Vagina (tissue), 2 donors: ENCODE data around the gene CD8B.

Source experiments
- POLR2A ChIP-seq, 2 donors: fragments of 450-650 bp; IDR thresholded peaks; one replicate each; pipeline ENCODE4 v1.6.1; 2017; ENCODE audit warnings: antibody characterized with exemption in 2 of 2, mild to moderate bottlenecking in 2 of 2, moderate library complexity in 2 of 2
- TF ChIP-seq, protein P1 (sequence below), 3 experiments: fragments of 450-650 bp in 2 of 3; fragments of 200-600 bp in 1 of 3; sonication (generic) in 1 of 3; IDR thresholded peaks; one replicate each; pipeline ENCODE4 v1.5.1; 2017 to 2019; ENCODE audit warnings: antibody characterized with exemption in 3 of 3, mild to moderate bottlenecking in 2 of 3, moderate library complexity in 2 of 3

DNA sequence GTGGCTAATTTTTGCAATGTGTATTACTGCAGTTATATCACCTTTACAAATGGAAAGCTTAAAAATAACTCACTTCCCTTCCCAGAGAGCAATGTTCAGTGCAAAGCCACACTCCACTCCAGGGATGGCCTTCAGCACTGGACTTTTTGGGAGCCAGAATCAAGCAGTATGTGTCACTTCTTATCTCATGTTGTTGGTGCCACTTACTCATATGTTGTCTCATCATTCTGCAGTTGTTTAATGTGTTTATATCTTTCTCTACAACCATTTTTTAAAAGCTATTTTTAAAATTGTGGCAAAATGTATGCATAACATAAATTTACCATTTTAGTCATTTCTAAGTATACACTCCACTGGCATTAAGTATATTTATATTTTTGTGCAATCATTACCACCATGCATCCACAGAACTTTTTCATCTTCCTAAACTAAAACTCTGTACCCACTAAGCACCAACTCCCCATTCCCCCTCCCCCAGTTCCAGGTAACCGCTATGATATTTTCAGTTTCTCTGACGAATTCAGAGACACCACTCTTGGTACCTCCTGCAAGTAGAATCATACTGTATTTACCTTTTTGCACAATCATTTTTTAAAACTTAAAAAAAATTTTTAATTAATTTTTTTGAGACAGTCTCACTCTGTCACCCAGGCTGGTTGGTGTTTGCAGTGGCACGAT lies 38.9 kb downstream of the CD8B start:
- TF ChIP-seq, protein P1, sequence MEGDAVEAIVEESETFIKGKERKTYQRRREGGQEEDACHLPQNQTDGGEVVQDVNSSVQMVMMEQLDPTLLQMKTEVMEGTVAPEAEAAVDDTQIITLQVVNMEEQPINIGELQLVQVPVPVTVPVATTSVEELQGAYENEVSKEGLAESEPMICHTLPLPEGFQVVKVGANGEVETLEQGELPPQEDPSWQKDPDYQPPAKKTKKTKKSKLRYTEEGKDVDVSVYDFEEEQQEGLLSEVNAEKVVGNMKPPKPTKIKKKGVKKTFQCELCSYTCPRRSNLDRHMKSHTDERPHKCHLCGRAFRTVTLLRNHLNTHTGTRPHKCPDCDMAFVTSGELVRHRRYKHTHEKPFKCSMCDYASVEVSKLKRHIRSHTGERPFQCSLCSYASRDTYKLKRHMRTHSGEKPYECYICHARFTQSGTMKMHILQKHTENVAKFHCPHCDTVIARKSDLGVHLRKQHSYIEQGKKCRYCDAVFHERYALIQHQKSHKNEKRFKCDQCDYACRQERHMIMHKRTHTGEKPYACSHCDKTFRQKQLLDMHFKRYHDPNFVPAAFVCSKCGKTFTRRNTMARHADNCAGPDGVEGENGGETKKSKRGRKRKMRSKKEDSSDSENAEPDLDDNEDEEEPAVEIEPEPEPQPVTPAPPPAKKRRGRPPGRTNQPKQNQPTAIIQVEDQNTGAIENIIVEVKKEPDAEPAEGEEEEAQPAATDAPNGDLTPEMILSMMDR (IDR thresholded peaks at IDR 0.05) = no peak
- TF ChIP-seq POLR2A (IDR thresholded peaks at IDR 0.05) = no peak
